GM21367 (cell line): ENCODE data around the gene MTMR12.

Source experiments
- ATAC-seq: cut with Tn5 transposase; IDR thresholded peaks from one replicate; pipeline ENCODE4 v1.9.1; 2021; ENCODE audit not compliant: unreplicated experiment

MTMR12 gene

GRCh38 chr5:32312595-32313332 is at the start of gene MTMR12:
Gene MTMR12 (minus strand): TSS chr5:32312939. CDS start chr5:32312838, 101 bp downstream.
- ATAC-seq = peak; percentile 91

- no peak for ATAC-seq
Measured at GRCh38 chr5:32362527-32362926, 49.8 kb upstream of the MTMR12 start.

- no peak for ATAC-seq
Measured at GRCh38 chr5:32360906-32361305, 48.2 kb upstream of the MTMR12 start.

GRCh38 chr5:32358611-32359010 is 45.9 kb upstream of the MTMR12 start:
- ATAC-seq = no peak

GRCh38 chr5:32357658-32358057 is 44.9 kb upstream of the MTMR12 start:
- no peak for ATAC-seq

- ATAC-seq = no peak
Measured at GRCh38 chr5:32355686-32356085, 42.9 kb upstream of the MTMR12 start.

- ATAC-seq = no peak
Measured at GRCh38 chr5:32353420-32353819, 40.7 kb upstream of the MTMR12 start.

GRCh38 chr5:32352685-32353084 is 39.9 kb upstream of the MTMR12 start:
- no peak for ATAC-seq

- no peak for ATAC-seq
Measured at GRCh38 chr5:32346869-32347268, 34.1 kb upstream of the MTMR12 start.

GRCh38 chr5:32343058-32343672 is 30.4 kb upstream of the MTMR12 start:
- no peak for ATAC-seq

GRCh38 chr5:32342656-32343055 is 29.9 kb upstream of the MTMR12 start:
- no peak for ATAC-seq

- no peak for ATAC-seq
Measured at GRCh38 chr5:32339878-32340277, 27.1 kb upstream of the MTMR12 start.

GRCh38 chr5:32339198-32339597 is 26.5 kb upstream of the MTMR12 start:
- ATAC-seq = no peak

GRCh38 chr5:32332966-32333365 is 20.2 kb upstream of the MTMR12 start:
- ATAC-seq = no peak

- ATAC-seq = no peak
Measured at GRCh38 chr5:32332361-32332760, 19.6 kb upstream of the MTMR12 start.

GRCh38 chr5:32331935-32332274 is 19.2 kb upstream of the MTMR12 start:
- ATAC-seq = no peak

GRCh38 chr5:32331217-32331934 is 18.6 kb upstream of the MTMR12 start:
- ATAC-seq = no peak

- ATAC-seq = no peak
Measured at GRCh38 chr5:32330126-32330971, 17.6 kb upstream of the MTMR12 start.

- peak; percentile 81 for ATAC-seq
Measured at GRCh38 chr5:32329395-32329834, 16.7 kb upstream of the MTMR12 start.

- ATAC-seq = no peak
Measured at GRCh38 chr5:32326216-32326772, 13.6 kb upstream of the MTMR12 start.

GRCh38 chr5:32325616-32326015 is 12.9 kb upstream of the MTMR12 start:
- no peak for ATAC-seq
